Right lobe of liver (tissue), 4 donors: Measurements from ENCODE around the gene C1RL.

ENCODE experiments used
- POLR2A ChIP-seq: fragments of 450-650 bp; IDR thresholded peaks from one replicate; pipeline ENCODE4 v1.6.1; 2017; ENCODE audit warnings: antibody characterized with exemption, mild to moderate bottlenecking
- TF ChIP-seq, protein P1 (sequence below), 4 donors: fragments of 200-600 bp in 3 of 4; fragments of 450-650 bp in 1 of 4; IDR thresholded peaks; one replicate each; pipeline versions ENCODE4 v1.5.1 to v1.8.0; 2016 to 2022; ENCODE audit warnings: antibody characterized with exemption in 4 of 4, mild to moderate bottlenecking in 2 of 4
- donor health status: DM: no; HTN: no; CAD: no.
- donor health status: DM: no; HTN: no; CAD: no.
- donor health status: DM: no; HTN: yes; CAD: no.

DNA sequence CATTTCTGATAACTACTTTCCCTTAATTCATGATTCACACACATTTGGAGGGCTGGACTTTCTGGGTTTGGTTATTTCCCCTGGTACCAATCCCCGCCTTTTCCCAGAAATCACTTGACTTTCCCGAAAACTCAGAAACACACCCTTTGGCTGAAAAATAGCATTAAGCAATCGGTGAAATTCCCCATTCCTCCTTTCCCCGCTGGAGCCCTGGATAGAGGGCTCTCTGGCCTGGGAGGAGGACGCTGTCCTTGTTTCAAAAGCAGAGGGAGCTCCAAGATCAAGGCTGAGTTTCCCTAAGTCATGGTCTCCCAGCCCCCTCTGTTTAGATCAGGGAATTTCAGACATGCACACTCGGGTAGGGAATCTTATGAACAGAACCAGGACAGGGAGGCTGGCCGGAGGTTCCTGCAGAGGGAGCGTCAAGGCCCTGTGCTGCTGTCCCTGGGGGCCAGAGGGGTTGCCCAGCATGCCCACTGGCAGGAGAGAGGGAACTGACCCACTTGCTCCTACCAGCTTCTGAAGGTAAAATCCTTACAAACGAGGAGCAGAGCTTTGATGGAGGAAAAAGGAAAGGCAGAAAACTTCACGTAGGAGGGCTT, 48.6 kb downstream of the C1RL start, which contains the start of gene C1S:
- TF ChIP-seq, protein P1, sequence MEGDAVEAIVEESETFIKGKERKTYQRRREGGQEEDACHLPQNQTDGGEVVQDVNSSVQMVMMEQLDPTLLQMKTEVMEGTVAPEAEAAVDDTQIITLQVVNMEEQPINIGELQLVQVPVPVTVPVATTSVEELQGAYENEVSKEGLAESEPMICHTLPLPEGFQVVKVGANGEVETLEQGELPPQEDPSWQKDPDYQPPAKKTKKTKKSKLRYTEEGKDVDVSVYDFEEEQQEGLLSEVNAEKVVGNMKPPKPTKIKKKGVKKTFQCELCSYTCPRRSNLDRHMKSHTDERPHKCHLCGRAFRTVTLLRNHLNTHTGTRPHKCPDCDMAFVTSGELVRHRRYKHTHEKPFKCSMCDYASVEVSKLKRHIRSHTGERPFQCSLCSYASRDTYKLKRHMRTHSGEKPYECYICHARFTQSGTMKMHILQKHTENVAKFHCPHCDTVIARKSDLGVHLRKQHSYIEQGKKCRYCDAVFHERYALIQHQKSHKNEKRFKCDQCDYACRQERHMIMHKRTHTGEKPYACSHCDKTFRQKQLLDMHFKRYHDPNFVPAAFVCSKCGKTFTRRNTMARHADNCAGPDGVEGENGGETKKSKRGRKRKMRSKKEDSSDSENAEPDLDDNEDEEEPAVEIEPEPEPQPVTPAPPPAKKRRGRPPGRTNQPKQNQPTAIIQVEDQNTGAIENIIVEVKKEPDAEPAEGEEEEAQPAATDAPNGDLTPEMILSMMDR (IDR thresholded peaks at IDR 0.05), result peak; percentile 81 to 93 (median 83)
- peak; percentile 93 for TF ChIP-seq POLR2A
